Activated CD8-positive, alpha-beta memory T cell treated with anti-CD3 and anti-CD28 coated beads, Interleukin-2, amount 50 U/mL, for 24 hours (primary cell): ENCODE data around the gene KIRREL3.
A peak's percentile ranks its signal among the peaks of the same experiment; 100 is the strongest.

Experiments used
- DNase-seq: peaks from one replicate; pipeline ENCODE4 v3.0.0-alpha.2; 2020; ENCODE audit errors: extremely low read depth

The KIRREL3 gene

DNA sequence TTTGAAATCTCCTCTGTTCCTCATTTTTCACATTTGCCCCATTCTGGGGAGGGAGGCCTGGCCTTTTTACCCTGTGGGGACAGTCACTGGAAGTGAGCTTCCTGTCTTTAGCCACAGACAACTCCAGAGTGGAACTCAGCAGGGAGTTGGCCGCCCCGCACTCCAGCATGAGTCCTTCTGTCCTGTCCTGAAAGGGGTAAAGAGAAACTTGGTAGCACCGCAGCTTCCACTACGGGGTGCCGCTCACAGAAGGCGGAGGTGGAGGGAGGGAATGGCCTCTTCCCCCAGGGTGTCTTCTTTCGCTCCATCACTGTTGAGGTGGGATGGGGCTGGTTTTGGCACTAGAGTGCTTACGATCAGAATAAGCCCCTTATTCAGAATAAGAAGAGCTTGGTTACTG lies 512.9 kb downstream of the KIRREL3 start:
- DNase-seq = no peak

DNA sequence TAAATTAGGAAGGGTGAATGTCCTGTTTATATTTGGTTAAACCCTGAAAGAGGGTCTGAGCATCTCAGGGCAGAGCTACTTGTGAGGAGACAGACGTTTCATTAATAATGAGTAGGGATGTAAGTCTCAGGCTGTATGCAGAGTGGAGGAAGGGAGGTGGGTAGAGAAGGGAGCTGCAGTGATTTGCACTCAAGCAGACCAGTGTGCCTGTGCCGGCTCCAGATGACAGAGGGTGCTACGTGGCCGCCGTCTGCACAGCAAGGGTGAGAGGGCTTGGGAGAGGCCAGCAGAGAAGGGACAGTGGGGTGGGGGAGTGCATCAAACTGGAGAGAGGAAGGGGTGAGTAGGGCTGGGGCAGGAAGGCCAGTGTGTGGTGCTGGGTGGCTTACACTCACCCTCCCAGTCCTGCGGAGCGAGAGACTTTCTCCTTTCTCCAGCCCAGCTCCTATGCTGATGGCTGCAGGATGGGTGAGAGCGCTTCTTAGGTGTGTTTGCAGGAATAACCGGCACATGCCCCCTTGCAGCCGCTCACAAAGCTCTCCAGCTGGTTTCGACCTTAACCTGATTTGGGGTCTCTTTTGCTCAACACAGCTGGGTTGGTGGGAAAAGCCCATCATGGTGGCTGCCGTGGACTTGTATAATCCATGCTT lies 514.5 kb downstream of the KIRREL3 start:
- no peak for DNase-seq

DNA sequence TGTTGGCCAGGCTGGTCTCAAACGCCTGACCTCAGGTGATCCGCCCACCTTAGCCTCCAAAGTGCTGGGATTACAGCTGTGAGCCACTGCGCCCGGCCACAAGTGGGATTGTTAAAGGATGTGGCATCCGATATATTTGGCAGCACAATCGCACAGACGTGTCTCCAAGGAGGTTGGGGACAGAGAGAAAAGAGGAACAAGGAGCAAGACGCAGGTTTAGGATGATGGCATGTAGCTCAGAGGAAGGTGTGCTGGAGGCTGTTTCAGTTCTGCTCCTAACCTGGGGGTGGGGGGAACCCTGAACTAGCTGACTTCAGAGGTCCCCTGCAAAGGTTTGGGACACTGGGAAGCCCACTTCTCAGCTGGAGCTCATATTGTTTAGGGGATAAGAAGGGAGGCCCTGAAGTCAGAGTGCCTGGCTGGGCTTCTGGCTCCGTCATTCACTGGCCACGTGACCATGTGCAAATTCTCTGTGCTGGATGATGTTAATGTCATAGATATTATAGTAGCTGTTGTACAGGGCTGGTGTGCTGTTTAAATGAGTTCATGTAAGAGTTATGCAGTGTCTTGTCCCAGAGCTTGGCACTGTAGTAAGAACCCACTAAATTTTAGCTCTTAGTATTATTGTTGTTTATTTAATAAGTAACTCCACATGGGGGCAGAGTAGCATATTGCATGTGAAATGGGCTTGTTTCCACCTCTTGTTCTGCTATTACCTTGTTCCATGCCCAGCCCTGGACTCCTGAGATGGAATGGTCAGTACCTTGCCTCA lies 515.4 kb downstream of the KIRREL3 start:
- DNase-seq = no peak

DNA sequence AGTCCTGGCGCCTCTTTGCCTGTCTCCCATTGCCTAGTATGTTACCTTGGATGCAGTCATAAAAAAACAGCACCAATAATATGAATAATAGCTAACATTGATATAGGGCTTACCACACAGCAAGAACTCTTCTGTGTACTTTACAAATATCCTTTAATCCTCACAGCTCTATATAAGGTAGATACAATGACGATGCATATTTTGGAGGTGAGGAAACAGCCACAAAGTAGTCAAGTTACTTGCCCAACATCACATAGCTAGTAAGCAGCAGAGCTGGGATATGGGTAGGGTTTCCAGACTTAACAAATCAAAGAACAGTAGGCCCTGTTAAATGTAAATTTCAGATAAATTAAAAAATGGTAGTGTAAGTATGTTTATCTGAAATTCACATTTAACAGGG lies 516.3 kb downstream of the KIRREL3 start:
- no peak for DNase-seq

DNA sequence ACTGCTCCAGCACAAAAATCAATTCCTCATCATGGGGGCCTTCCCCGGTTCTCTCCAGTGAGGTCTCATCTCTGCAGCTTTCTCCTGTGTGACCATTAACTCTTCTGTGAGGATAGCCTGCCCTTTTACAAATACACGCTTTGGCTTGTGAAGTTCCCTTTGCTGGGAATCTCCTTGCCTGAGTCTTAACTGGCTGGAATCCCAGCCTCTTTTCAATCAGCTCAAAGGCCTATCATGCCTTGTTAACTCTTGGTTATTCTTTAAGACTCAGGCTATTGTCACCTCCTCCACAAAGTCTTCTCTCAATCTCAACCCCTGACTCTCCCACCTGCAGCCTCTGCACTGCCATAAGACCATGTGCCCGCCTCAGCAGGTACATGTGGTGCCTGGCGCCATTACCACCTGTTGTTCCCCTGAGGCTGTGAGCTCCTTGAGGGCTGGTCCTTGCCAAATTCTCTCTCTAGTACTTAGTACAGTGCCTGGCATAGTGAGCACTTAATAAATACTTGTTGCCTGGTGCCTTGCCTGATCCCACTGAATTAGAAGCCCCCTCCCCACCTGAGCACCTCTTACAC lies 516.9 kb downstream of the KIRREL3 start:
- no peak for DNase-seq

DNA sequence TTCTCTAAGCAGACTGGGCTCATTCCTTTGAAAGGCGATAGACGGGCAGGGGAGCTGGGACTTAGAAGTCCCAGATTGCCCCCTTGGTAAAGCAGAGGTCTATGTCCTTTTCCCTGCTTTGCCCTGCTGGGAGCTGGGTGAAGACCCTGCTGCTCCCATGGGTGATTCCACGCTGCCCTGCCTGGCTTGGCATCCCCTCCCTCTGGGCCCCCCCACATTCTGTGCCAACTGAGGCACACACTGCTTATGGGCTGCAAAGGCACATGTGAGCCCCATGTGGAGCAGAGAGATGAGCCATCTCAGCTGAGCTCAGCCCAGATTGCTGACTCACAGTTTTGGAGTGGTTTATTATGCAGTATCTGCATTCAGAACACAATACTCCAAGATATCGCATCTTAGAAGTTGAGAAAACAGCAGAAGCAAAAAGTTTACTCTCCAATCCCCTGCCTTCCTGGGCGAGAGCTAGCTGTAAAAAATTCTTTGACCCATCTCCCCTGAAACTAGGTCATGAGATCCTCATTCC lies 517.9 kb downstream of the KIRREL3 start:
- no peak for DNase-seq

DNA sequence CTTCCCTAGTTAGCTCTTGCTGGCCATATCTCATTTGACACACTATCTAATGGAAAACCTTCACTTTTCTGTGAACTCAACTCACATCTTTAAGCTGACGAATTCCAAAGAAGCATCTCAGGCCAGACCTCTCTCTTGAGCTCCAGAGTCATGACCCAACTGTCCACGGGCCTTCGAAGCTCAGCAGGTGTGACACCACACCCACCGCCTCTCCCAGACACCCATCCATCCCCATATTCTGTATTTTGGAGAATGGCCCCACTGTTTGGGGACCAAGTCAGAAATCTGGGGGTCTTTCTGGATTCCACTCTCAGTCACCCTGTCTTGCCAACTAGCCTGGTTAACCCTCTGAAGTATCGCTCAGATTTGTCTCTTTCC lies 519.3 kb downstream of the KIRREL3 start:
- no peak for DNase-seq

DNA sequence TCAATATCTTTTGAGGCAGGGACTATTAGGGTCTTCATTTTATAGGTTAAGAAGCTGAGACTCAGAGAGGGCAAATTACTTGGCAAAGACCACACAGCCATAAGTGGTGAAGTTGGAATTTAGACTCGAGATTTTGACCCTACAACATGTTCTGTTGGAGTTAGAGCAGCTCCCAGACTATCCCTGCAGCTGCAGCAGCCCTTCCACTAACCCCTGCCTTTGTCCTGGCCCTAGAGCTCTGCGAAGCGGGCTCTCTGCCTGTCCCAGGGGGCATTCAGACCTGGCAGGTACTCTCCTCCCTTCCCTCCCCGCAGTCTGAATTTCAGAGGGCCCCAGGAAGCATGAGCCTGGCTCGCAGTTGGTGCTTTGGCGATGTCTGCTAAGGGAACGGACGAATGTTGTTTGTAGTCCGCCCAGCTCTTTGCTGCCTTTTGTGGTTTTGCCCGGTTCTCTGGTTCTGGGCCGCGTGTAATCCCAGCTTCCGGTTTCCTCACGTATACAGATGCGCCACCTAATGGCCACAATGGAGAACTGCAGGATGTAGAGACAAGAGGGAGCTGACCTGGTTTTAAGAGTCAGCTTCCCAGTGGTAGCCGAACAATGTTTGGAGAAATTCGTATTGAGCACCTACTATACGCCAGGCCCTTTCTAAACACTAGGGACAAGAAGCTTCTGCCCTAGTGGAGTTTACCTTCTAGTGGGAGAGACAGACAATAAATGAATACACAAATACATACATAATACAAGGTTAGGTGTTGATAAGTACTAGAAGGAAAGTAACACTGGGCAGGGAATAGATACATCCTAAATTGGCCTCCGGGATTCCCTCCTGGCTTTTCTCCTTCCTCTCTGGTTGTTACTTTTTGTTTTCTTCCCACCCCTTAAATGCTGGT lies 519.9 kb downstream of the KIRREL3 start:
- peak; percentile 43 for DNase-seq

DNA sequence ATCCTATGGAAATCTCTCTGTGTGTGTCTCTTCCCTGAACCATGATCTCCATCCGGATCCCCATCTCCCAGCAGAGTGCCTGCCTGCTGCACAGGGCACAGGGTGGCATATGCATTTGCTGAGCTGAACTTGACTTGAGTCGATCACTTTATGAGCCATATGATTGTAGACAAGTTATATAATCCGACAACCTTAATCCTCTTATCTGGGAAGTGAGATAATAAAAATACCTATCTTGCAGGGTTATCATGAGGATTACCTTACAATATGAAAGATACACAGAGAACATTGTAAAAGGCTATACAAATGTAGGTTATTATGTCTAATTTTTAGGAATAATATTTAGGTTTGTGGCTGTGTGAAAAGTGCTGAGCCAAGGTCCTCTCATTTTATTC lies 520.6 kb downstream of the KIRREL3 start:
- no peak for DNase-seq

DNA sequence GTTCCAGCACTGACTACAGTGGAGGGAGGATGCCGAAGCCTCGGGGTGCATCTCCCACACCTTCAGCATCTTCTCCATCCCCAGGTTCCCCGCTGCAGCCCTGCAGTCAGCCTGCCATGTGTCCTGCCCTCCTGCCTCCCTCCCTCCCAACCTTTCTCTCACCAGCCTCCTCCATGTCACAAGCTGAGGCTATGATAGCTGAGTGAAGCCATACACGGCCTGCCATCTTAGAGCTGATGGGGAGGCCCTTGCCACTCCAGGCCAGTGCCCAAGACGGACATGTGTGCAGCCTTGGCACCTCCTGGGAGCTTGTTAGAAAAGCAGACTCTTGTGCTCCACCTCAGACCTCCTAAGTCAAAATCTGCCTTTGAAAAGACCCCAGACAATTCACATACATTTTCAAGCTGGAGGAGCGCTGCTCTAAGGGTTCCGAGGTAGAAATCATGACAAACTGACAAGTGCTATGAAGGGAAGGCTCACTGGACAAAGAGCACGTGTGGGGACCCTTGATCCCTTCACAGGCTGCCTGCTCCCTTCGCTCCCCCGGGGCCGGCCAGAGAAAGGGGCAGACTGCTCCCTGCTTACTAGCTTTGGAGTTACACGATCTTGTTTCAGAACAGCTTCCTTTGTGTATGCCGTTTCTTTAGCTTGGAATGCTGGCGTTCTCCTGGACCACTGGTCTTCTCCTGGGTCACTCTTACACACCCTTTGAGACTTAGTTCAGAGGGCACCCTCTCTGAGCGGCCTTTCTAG lies 521.2 kb downstream of the KIRREL3 start:
- DNase-seq = no peak

DNA sequence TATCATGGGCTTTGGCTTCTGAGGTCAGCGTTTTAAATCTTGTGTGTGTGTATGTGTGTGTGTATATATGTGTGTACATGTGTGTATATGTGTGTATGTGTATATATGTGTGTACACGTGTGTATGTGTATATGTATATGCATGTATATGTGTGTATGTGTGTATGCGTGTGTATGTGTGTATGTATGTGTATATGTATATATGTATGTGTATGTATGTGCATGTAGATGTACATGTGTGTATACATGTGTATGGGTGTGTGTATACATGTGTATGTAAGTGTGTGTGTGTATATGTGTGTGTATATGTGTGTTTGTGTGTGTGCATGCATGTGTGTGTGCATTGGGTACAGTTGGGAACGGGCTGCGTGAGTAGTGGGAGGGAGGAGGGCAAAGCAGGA lies 522.1 kb downstream of the KIRREL3 start:
- DNase-seq = no peak

DNA sequence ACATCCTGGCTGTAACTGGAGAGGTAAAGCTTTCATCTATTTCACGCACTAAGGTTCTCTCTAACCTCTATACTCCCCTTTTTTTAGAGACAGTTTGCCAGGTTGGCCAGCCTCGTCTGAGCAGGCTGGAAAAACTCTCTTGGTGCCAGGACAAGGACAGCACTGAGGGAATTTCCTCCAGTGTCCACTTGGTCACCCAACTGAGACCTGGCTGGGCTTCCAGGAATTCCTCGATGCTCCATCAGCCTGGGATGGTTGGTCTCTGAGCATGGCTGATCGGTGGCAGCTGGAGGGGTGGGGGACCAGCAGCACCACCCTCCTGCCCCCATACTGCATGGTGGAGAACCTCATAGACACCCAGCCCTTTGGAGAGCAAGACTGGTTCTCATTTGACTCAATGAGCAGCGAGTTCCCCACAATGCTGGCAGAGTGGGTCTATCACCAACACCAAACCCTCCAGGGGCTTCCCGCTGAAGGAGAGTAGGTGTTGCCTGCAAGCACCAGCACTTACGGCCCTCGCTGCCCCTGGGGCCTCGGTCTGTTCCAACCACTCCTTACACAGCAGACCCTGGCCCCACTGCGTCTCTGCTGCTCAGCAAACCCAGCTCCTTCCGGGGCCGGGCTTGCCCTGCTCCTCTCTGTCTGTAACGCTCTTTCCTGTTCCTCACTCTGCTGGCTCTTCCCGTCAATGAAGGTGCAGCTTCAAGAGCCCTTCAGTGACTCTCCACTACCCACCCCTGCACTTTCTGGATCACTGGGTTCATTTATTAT lies 522.9 kb downstream of the KIRREL3 start:
- no peak for DNase-seq

DNA sequence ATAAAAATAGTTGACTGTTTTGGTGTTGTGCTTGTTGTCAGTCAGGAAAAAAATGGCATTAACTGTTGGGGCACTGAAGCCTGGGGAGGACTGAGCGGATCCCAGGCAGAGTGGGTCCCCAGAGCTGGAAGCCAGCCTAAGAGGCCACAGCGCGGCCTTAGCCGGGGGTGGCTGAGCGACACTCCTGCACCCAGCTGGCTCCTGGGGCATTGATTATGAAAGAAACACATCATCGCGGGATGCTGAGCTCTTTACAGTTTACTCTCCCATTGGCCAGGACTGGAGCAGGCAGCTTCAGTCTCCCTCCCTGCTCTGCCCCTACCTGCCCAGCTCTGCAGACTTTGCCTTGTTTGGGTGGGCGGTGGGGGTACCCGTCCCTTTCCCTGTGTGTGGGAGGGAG lies 523.6 kb downstream of the KIRREL3 start:
- DNase-seq = no peak

DNA sequence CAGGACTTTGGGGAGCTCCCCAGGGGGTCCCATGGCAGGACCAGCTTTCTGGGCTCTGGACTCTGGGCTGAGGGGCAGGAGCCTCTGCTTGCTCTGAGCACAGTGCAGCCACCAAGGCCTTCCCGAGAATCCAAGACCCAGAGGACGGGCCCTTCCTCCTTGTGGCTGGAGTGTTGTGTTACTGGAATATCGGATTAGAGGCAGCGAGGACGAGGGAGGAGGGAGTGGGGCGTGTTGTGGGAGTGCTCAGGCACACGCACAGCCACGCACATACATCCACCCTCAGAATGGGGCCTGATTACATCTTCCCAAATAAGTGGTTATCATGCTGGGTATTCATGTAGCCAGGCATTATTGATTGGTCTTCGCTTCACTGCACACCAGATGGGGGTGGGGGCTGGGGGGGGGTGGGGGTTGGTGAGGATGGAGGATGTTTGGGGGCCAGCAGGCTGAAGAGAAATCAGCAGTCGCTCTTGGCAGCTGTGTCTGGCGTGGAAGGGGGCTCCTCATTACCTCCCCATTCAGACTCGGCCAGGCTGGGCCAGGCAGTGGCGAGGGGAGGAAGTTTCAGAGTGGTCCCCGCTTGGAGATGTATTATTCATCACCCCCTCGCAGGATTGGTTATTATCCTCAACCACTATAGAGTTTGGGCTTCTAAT lies 524.2 kb downstream of the KIRREL3 start:
- DNase-seq = no peak

DNA sequence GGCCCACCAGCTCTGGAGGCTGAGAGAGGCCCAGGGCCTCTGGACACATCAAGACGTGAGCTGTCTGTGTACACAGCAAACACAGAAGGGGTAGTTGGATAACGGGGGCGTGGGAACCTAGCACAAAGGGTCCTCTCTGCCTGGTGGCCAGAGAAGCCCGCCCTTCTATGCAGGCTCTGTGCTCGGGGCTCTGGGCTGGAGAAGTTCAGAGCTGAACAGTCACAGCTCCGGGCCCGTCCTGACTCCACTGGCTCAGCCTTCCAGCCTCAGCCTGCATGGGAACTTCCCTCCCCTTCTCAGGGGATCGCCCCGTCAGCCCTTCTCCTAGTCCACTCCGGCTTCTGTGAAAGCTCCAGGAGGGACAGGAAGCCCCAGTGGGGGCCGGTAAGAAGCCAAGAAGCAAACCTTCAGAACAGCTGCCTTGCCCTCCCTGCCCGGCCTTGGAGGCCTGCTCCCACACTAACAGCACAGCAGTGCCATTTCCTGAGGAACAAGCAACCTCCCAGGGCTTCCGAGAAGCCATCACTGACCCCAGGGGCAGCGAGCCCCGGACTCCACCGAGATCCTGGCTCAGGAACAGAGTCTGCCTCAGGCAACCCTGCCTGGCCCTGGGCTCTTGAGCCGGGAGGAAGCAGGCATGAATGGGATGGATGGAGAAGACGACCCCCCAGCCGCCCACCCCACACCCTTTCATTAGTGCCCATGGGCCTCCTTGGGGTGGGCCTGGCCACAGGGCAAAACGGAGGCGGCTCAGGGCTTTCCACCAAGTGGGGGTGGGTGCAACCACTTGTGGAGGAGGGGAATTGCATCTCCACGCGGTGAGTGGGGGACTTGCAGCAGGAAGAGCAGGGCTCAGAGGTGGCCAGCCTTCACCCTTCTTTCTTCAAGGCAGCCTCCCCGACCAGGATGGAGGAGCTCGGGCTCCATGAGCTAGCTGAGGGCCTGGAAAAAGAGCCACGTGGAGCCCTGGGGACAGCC lies 525.3 kb downstream of the KIRREL3 start:
- no peak for DNase-seq

DNA sequence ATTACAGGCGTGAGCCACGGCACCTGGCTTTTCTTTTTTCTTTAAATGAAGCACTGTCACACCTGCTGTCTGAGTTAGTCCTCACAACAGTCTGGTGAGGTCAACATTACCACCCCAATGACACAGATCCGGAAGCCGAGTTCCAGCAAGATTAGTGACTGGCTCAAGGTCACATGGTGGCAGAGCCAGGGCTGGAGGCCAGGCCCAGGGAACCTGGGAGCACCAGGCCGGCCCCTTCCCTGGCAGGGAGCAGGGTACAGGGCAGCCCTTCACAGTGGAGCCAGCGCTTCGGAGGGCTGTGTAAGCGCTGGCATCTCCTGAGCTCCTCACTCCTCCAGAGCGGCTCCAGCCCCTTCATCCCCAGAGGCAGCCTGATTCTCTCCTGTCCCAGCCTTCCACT lies 526.4 kb downstream of the KIRREL3 start:
- DNase-seq = no peak

DNA sequence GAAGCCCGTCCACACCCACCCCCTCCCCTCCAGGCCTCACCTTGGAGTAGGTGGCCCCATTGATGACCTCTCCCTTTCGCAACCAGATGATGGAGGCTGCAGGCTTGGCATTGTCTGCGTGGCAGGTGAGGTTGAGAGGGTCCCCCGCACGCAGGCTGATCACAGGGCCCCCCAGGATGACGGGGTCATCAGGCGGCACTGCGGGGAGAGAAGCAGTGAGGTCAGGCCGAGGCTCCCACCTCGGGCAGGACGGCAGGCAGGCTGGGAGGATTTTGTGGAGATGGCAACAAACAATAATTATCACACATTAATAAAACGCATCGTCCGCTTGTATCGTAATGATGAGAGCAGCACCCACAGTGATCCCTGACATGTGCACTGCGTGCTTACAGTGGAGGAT lies 527.3 kb downstream of the KIRREL3 start:
- no peak for DNase-seq

DNA sequence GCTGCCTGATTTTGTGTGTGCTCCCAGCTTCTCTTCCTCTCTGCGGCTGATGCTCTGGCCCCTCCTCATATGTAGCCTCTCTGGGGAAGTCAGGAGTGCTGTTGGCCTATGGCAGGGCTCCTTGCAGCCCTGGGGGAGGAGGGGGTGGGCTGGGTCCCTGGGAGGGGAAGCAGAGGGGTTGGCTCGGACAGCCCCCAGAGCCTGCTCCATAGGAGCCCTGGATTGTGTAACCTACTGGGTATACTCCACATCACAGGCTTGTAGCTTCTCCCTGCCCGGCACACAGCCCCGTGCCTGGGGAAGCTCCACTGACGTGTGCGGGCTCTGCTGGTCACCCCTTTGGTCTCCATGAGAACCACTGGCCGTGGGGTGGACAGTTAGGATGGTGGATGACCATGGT lies 531.3 kb downstream of the KIRREL3 start:
- no peak for DNase-seq

DNA sequence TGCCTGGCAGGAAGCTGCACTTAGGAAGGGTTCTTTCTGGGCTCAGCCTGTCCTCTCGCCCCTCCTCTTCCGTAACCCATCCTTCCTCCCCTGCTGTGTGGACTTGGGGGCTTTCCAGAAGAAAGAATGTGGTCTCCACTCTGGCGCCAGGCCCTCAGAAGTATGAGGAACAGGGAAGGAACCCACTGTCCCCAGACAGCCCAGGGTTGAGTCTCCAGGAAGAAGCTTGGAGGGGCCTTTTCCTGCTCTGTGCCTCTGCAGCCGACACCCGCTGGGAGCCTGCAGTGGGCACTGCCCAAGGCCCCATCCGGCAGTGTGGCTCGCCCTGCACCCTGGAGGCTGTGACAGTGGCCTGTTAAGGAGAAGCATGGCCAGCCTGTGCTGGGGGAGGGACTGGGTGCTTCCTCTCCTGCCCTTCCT lies 532.5 kb downstream of the KIRREL3 start:
- no peak for DNase-seq
